Neutrophil (primary cell): ENCODE data around the gene SSNA1.

ENCODE experiments used
- H3K27ac ChIP-seq: fragments of 200-600 bp; sonication (generic); 2 replicates; pipeline ENCODE4 v1.5.1; 2016; ENCODE audit warnings: mild to moderate bottlenecking, moderate library complexity
- H3K27me3 ChIP-seq: fragments of 200-600 bp; sonication (generic); 2 replicates; pipeline ENCODE4 v1.6.0; 2016; ENCODE audit warnings: mild to moderate bottlenecking
- H3K36me3 ChIP-seq: fragments of 200-600 bp; sonication (generic); 2 replicates; pipeline ENCODE4 v1.5.1; 2017
- H3K4me1 ChIP-seq, 2 experiments: fragments of 200-600 bp in 1 of 2; sonication (generic) in 1 of 2; 1 replicate in 1 of 2; 2 replicates in 1 of 2; pipeline versions ENCODE4 v1.5.1 to v1.6.1; 2013 to 2016; ENCODE audit warnings: low read depth in 1 of 2, low read length in 1 of 2, mild to moderate bottlenecking in 1 of 2, moderate library complexity in 1 of 2; ENCODE audit not compliant: control insufficient read depth in 1 of 2, insufficient read depth in 1 of 2
- H3K4me3 ChIP-seq, 2 experiments: fragments of 200-600 bp in 1 of 2; sonication (generic) in 1 of 2; 1 replicate in 1 of 2; 2 replicates in 1 of 2; pipeline ENCODE4 v1.5.1; 2013 to 2016; ENCODE audit warnings: low read depth in 1 of 2, low read length in 1 of 2, mild to moderate bottlenecking in 1 of 2, moderate library complexity in 1 of 2
- H3K9me3 ChIP-seq: fragments of 200-600 bp; sonication (generic); 2 replicates; pipeline ENCODE4 v1.5.1; 2016
- CTCF ChIP-seq: fragments of 200-600 bp; sonication (generic); IDR thresholded peaks from 2 replicates; pipeline ENCODE4 v1.5.1; 2016; ENCODE audit warnings: antibody characterized with exemption

SSNA1 gene

GRCh38 chr9:137198902-137199283, 10.4 kb downstream of the SSNA1 start:
- TF ChIP-seq CTCF, result no peak
- H3K4me1 ChIP-seq, result peaks cover 15 to 18% of the 10 kb centered on the region in 2 experiments
- no peak overlapping the region for H3K27ac ChIP-seq
- H3K27me3 ChIP-seq, result peaks cover 15% of the 10 kb centered on the region
- no peak overlapping the region for H3K4me3 ChIP-seq
- no peaks in the 10 kb centered on the region for H3K9me3 ChIP-seq
- H3K36me3 ChIP-seq, result no peaks in the 10 kb centered on the region

- Histone ChIP-seq H3K27me3 (peaks cover 15% of the 10 kb centered on the region), H3K9me3 (no peaks in the 10 kb centered on the region), H3K36me3 (no peaks in the 10 kb centered on the region), H3K4me3 (peak overlapping the region in 1 of 2 experiments; percentile 41), H3K4me1 (peaks cover 22 to 23% of the 10 kb centered on the region in 2 experiments), H3K27ac (no peak overlapping the region)
- TF ChIP-seq CTCF, result no peak
Observed at GRCh38 chr9:137199411-137200121, 11.1 kb downstream of the SSNA1 start.

- TF ChIP-seq CTCF, result peak; percentile 54
- peaks cover 29% of the 10 kb centered on the region in 2 experiments for H3K4me1 ChIP-seq
- H3K4me3 ChIP-seq, result peak within 1 kb of the TSS; percentile 77 to 93
- H3K9me3 ChIP-seq, result no peaks in the 10 kb centered on the region
- no peaks in the 10 kb centered on the region for H3K36me3 ChIP-seq
- H3K27ac ChIP-seq, result peak within 1 kb of the TSS; percentile 87
- peaks cover 15% of the 10 kb centered on the region for H3K27me3 ChIP-seq
Observed at GRCh38 chr9:137200311-137201204, 12.1 kb downstream of the SSNA1 start, which contains the start of gene TPRN. TSS of gene TPRN (minus strand) at chr9:137200741. CDS start at chr9:137200711, 30 bp downstream.

- Histone ChIP-seq H3K4me3 (peak overlapping the region; percentile 77 to 93), H3K36me3 (no peaks in the 10 kb centered on the region), H3K9me3 (no peaks in the 10 kb centered on the region), H3K4me1 (peaks cover 36 to 37% of the 10 kb centered on the region in 2 experiments), H3K27me3 (peaks cover 15% of the 10 kb centered on the region), H3K27ac (peak overlapping the region; percentile 87)
- no peak for TF ChIP-seq CTCF
Observed at GRCh38 chr9:137201205-137201868, 12.9 kb downstream of the SSNA1 start.

- no peak overlapping the region for H3K4me3 ChIP-seq
- peaks cover 15% of the 10 kb centered on the region for H3K27me3 ChIP-seq
- TF ChIP-seq CTCF, result no peak
- H3K4me1 ChIP-seq, result peaks cover 51 to 52% of the 10 kb centered on the region in 2 experiments
- H3K36me3 ChIP-seq, result no peaks in the 10 kb centered on the region
- H3K9me3 ChIP-seq, result no peaks in the 10 kb centered on the region
- no peak overlapping the region for H3K27ac ChIP-seq
Observed at GRCh38 chr9:137202966-137203365, 14.5 kb downstream of the SSNA1 start.
